Erythroblast (primary cell): Measurements from ENCODE around the gene CSF3R.

Experiments used
- GATA1 ChIP-seq: IDR thresholded peaks from 2 replicates; pipeline ENCODE4 v1.6.1; 2011; ENCODE audit warnings: low read depth, mild to moderate bottlenecking, control low read depth, low read length, moderate library complexity
- POLR2A ChIP-seq: IDR thresholded peaks from 2 replicates; pipeline ENCODE4 v1.6.1; 2011; ENCODE audit warnings: mild to moderate bottlenecking, low read length

- no peak for TF ChIP-seq POLR2A
- TF ChIP-seq GATA1, result no peak
Measured at GRCh38 chr1:36448530-36449056, 34.1 kb downstream of the CSF3R start.
